Right lobe of liver (tissue), 4 donors: ENCODE measurements around the gene INSYN1.

Experiments used
- POLR2A ChIP-seq: fragments of 450-650 bp; IDR thresholded peaks from one replicate; pipeline ENCODE4 v1.6.1; 2017; ENCODE audit warnings: antibody characterized with exemption, mild to moderate bottlenecking
- TF ChIP-seq, protein P1 (sequence below), 4 donors: fragments of 200-600 bp in 3 of 4; fragments of 450-650 bp in 1 of 4; IDR thresholded peaks; one replicate each; pipeline versions ENCODE4 v1.5.1 to v1.8.0; 2016 to 2022; ENCODE audit warnings: antibody characterized with exemption in 4 of 4, mild to moderate bottlenecking in 2 of 4
- donor health status: DM: no; HTN: no; CAD: no.
- donor health status: DM: no; HTN: no; CAD: no.
- donor health status: DM: no; HTN: yes; CAD: no.

DNA sequence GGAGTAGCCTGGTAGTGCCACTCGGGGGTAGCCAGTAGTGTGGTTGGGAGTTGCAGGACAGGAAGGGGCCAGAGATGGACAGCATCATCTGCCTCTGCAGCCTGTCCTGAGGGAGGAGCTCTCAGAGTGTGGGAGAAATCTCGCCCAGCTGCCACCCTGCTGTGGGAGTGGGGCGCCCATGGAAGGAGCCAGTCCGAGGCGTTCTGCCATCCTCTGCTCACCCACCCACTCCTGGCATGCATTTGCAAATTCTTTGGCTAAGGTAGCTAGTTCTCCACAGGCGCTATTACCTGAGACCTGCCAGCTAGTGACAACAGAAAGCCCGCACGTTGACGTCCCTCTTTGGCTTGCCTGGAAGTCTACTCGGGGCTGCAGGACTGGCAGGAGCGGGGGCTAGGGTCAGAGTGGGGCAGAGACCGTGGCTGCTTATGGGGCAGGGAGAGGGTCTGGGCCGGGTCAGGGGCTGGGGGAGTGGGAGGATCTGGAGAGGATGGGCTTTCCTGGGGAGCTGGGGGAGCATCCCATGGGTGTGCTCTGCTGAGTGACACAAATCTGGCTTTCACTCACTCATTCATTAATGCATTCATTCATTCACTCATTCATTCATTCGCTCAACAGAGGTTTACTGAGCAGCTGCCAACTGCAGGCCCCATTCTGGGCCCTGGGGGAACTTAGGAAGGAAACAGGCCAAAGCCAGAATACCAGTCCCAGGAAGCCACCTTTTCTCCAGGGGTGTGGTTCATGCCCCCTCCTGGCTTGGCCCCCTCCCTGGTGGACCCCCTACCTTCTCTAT lies 44.4 kb upstream of the INSYN1 start:
- TF ChIP-seq, protein P1, sequence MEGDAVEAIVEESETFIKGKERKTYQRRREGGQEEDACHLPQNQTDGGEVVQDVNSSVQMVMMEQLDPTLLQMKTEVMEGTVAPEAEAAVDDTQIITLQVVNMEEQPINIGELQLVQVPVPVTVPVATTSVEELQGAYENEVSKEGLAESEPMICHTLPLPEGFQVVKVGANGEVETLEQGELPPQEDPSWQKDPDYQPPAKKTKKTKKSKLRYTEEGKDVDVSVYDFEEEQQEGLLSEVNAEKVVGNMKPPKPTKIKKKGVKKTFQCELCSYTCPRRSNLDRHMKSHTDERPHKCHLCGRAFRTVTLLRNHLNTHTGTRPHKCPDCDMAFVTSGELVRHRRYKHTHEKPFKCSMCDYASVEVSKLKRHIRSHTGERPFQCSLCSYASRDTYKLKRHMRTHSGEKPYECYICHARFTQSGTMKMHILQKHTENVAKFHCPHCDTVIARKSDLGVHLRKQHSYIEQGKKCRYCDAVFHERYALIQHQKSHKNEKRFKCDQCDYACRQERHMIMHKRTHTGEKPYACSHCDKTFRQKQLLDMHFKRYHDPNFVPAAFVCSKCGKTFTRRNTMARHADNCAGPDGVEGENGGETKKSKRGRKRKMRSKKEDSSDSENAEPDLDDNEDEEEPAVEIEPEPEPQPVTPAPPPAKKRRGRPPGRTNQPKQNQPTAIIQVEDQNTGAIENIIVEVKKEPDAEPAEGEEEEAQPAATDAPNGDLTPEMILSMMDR (IDR thresholded peaks at IDR 0.05): no peak
- no peak for TF ChIP-seq POLR2A
